ENCODE measurements around the gene PRRT1. TPM values are rescaled to one million over a fixed set of nuclear protein-coding genes. Genes with fewer than 3 reads are reported as not detected.

PRRT1 gene
- 0.47 to 0.82 TPM (median 0.61 TPM) in 5 replicates for total RNA-seq (2022; extraction: Qiagen RNA extraction)

GRCh38 chr6:32151863-32152768 lies at the start of gene PRRT1:
Gene PRRT1 (minus strand): TSS chr6:32151939. CDS start chr6:32151827, 112 bp downstream.

DNA sequence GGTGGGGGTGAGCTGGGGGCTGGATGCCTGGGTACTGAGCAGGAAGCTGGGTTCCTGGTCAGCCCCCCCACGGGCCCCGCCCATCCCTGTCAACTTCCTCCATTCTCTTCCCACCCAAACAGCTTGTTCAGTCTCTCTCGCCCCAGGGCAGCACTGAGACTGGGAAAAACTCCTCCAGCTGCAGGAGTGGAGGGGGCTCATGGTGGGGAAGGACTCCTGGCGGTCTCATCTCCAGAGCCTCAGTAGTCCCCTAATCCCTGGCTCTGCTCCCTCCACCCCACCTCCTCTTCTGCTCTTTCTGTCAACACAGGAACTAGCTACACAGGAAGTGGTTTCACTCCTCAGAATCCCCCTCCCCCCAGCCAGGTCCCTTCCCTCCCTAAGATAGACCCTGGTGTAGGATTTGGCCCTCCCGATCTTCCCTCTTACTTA lies 40.9 kb upstream of the PRRT1 start, which contains the start of gene GPSM3:
Gene GPSM3, minus strand, starts transcription at position 36 of the 432 bp plus-strand sequence. CDS start 130 bp downstream, outside the sequence.

DNA sequence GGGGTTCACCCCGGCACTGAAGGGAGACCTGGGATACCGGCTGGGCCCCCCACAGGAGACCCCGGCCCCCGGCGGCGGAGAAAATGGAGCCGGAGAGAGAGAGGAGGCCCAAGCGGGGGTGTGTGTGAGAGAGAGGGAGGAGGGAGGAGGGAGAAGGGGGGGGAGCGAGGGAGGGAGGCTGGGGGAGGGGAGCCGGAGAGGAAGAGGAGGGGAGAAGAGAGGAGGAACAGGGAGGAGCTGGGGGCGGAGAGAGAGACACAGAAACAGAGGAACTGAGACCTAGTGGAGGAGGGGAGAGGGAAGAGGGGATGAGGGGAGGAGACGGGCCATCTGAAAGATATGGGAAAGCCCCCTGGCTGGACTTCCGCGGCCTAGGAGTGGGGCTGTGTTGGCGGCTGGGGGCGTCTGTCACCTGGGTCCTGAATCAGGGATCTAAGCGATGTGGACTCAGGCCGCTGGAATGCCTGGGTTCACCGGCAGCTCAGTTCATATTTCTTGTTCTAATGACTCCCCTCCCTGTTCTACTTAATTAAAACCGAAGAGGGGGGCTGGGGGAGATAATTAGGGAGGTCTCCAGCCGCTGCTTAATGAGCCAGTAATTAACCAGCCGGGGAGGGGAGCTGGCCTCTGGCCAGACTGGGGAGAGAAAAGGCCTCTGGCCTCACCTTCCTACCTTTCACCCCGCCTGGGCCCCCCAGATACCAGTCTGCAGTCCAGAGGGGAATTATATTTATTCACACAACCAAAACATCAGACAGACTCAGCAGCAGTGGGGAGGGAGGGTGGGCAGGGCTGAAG lies 38.5 kb upstream of the PRRT1 start, which contains the start of gene PBX2:
Gene PBX2, minus strand, starts transcription at position 149 of the 798 bp plus-strand sequence. CDS start 287 bp downstream, outside the sequence.

DNA sequence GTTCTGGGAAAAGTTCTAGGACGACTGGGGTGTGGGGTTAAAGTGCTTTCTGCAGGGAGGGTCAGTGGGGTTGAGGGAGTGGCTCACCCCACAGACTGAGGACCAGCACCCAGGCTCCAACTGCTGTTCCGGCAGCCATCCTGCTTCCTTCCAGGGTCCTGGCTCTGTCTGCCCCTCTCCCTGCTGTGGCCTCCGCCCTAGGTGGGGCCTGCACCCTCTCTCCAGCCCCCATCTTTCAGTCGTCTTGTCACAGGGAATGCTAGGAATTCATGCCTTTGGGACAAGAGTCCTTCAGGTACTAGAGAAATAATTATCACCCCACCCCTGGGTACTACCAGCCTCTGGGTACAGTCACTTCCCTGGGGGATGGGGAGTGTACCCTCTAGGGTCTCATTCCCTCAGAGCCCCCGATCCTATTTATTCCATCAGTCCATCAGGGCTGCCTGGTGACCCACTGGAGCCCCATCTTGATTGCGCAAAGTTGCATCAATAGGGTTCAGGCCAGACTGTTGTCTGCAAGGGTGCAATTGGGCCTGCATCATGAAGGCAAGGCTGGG lies 32.4 kb upstream of the PRRT1 start, which contains the start of gene AGER:
Gene AGER, minus strand, starts transcription at position 170 of the 557 bp plus-strand sequence. Its CDS starts 31 bp downstream, at position 139.

GRCh38 chr6:32177788-32178546 lies 26.2 kb upstream of the PRRT1 start, which contains the start of gene RNF5:
Gene RNF5 (plus strand): TSS chr6:32178405. CDS start chr6:32178512, 107 bp downstream.

GRCh38 chr6:32175711-32176475 lies 24.2 kb upstream of the PRRT1 start, which contains the start of gene AGPAT1:
Gene AGPAT1 (minus strand): TSS chr6:32176084. CDS start chr6:32171496, 4,588 bp downstream.

GRCh38 chr6:32164295-32164694 lies 12.6 kb upstream of the PRRT1 start, which contains the start of gene EGFL8:
Gene EGFL8 (plus strand): TSS chr6:32164595. CDS start chr6:32166166, 1,571 bp downstream.

DNA sequence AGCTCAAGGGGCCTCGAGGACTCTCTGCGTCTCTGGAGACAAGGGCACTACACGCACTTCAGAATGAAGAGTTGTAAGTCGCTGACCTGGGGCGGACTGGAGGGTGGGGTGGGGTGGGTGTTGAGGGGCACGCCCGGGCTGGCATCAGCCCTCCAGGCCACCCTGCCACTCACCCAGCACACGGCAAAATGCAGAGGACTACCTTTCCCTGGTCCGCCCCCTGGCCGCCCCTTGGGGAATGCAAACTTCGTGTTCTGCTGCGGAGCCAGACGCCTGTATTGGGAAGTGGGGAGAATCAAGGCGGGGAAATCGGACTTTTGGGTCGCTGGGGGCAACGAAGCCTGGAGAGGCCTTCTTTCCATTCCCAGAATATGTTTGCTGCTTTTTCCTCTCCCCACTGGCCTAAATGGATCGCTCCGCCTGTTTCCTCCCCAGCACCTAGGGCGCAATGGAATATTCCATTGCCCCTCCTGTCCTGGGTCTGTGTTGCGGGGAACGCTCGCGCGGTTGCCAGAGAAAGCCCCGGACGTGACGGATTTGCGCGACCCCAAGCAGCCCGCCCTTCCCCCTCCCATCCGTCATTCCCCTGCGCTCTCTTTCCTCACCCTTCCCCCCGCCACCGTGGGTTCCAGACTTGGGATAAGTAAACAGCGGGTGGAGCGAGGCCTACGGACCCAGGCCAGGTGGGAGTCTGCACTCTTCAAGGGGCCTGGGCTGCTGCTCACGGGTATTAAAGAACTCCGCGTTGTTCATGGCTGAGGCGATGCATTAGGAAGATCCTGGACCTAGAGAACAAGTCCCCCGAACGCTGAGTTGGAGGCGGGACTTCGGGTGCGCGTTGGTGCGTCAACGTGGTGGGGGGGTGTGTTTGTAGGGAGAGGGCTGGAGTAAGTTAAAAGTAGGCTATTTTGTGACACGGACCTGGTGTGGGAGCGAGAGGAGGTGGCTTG lies 2.1 kb upstream of the PRRT1 start, which contains the start of gene PPT2:
Gene PPT2, plus strand, starts transcription at position 578 of the 950 bp plus-strand sequence. CDS start 454 bp downstream, outside the sequence.

GRCh38 chr6:32127717-32128592 lies 23.8 kb downstream of the PRRT1 start, which contains the start of gene ATF6B:
Gene ATF6B (minus strand): TSS chr6:32128246. CDS start chr6:32128207, 39 bp downstream.

GRCh38 chr6:32109114-32109764 lies 42.5 kb downstream of the PRRT1 start, which contains the start of gene TNXB:
Gene TNXB (minus strand): TSS chr6:32109338. CDS start chr6:32098198, 11,140 bp downstream.

Other genes with a start within 250 kb of the PRRT1 start
- 2.9 to 4.5 TPM (median 3.8 TPM) in 5 replicates for gene ZBTB12, start 249.9 kb downstream of the PRRT1 start, total RNA-seq (2022; extraction: Qiagen RNA extraction)
- gene C2, start 224.2 kb downstream of the PRRT1 start, total RNA-seq (2022; extraction: Qiagen RNA extraction), result 0.20 to 0.34 TPM (median 0.23 TPM) in 5 replicates
- 1.3 to 3.0 TPM (median 2.0 TPM) in 5 replicates for gene CFB, start 205.8 kb downstream of the PRRT1 start, total RNA-seq (2022; extraction: Qiagen RNA extraction)
- gene NELFE, start 193.0 kb downstream of the PRRT1 start, total RNA-seq (2022; extraction: Qiagen RNA extraction), result 73.0 to 92.7 TPM (median 76.9 TPM) in 5 replicates
- 19.9 to 23.7 TPM (median 22.8 TPM) in 5 replicates for gene SKIC2, start 192.8 kb downstream of the PRRT1 start, total RNA-seq (2022; extraction: Qiagen RNA extraction)
- gene DXO, start 179.8 kb downstream of the PRRT1 start, total RNA-seq (2022; extraction: Qiagen RNA extraction), result 11.1 to 13.8 TPM (median 11.8 TPM) in 5 replicates
- 0.80 to 1.1 TPM (median 0.93 TPM) in 5 replicates for gene C4A, start 169.9 kb downstream of the PRRT1 start, total RNA-seq (2022; extraction: Qiagen RNA extraction)
- gene C4B, start 137.1 kb downstream of the PRRT1 start, total RNA-seq (2022; extraction: Qiagen RNA extraction), result 0.58 to 1.2 TPM (median 0.96 TPM) in 5 replicates
- gene CYP21A2, start 113.5 kb downstream of the PRRT1 start, total RNA-seq (2022; extraction: Qiagen RNA extraction), result 0.06 TPM in 1 of 5 replicates, not detected in the others
- gene TNXB, start 42.6 kb downstream of the PRRT1 start, total RNA-seq (2022; extraction: Qiagen RNA extraction), result 0.48 to 0.71 TPM (median 0.56 TPM) in 5 replicates
- gene ATF6B, start 23.7 kb downstream of the PRRT1 start, total RNA-seq (2022; extraction: Qiagen RNA extraction), result 27.8 to 35.4 TPM (median 34.3 TPM) in 5 replicates
- gene FKBPL, start 21.7 kb downstream of the PRRT1 start, total RNA-seq (2022; extraction: Qiagen RNA extraction), result 6.0 to 7.8 TPM (median 6.8 TPM) in 5 replicates
- gene PPT2, start 2.2 kb upstream of the PRRT1 start, total RNA-seq (2022; extraction: Qiagen RNA extraction), result 7.8 to 8.8 TPM (median 8.5 TPM) in 5 replicates
- gene EGFL8, start 12.7 kb upstream of the PRRT1 start, total RNA-seq (2022; extraction: Qiagen RNA extraction), result 0.56 to 1.9 TPM (median 1.9 TPM) in 5 replicates
- gene AGPAT1, start 24.1 kb upstream of the PRRT1 start, total RNA-seq (2022; extraction: Qiagen RNA extraction), result 35.3 to 43.1 TPM (median 42.4 TPM) in 5 replicates
- 34.8 to 46.4 TPM (median 45.5 TPM) in 5 replicates for gene RNF5, start 26.5 kb upstream of the PRRT1 start, total RNA-seq (2022; extraction: Qiagen RNA extraction)
- 1.1 to 2.0 TPM (median 1.7 TPM) in 5 replicates for gene AGER, start 32.3 kb upstream of the PRRT1 start, total RNA-seq (2022; extraction: Qiagen RNA extraction)
- 14.1 to 17.3 TPM (median 15.9 TPM) in 5 replicates for gene PBX2, start 38.3 kb upstream of the PRRT1 start, total RNA-seq (2022; extraction: Qiagen RNA extraction)
- gene GPSM3, start 40.7 kb upstream of the PRRT1 start, total RNA-seq (2022; extraction: Qiagen RNA extraction), result 0.34 to 0.40 TPM (median 0.35 TPM) in 5 replicates
- gene NOTCH4, start 72.1 kb upstream of the PRRT1 start, total RNA-seq (2022; extraction: Qiagen RNA extraction), result 0.60 to 0.95 TPM (median 0.81 TPM) in 5 replicates
- not detected in 5 replicates for gene TSBP1, start 220.0 kb upstream of the PRRT1 start, total RNA-seq (2022; extraction: Qiagen RNA extraction)